Activated gamma-delta T cell treated with anti-CD3 and anti-CD28 coated beads, Interleukin-2, amount 50 U/mL, for 16 hours (primary cell): ENCODE data around the gene TARBP1.

Source experiments
- DNase-seq: peaks from one replicate; pipeline ENCODE4 v3.0.0-alpha.2; 2020; ENCODE audit warnings: low read depth

The TARBP1 gene

GRCh38 chr1:234345237-234345636, 133.7 kb downstream of the TARBP1 start:
- DNase-seq = no peak

GRCh38 chr1:234342774-234343173, 136.2 kb downstream of the TARBP1 start:
- DNase-seq = no peak
